Measurements from ENCODE around the gene CRYBG3. TPM values are rescaled to one million over a fixed set of nuclear protein-coding genes. Genes with fewer than 3 reads are reported as not detected.
A peak's percentile ranks its signal among the peaks of the same experiment; 100 is the strongest.

The CRYBG3 gene
- total and polyA plus RNA-seq, 2 of the 13 experiments (the other 11 are each of a cell fraction or from before 2014, with no cell fraction given): 3.8 to 15.9 TPM

GRCh38 chr3:97994328-97994945 is 172.6 kb downstream of the CRYBG3 start (continued):
- TF ChIP-seq, protein P1, sequence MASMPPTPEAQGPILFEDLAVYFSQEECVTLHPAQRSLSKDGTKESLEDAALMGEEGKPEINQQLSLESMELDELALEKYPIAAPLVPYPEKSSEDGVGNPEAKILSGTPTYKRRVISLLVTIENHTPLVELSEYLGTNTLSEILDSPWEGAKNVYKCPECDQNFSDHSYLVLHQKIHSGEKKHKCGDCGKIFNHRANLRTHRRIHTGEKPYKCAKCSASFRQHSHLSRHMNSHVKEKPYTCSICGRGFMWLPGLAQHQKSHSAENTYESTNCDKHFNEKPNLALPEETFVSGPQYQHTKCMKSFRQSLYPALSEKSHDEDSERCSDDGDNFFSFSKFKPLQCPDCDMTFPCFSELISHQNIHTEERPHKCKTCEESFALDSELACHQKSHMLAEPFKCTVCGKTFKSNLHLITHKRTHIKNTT (CRISPR knock-in tag; IDR thresholded peaks at IDR 0.05): no peak
- TF ChIP-seq SMYD3 (CRISPR knock-in tag; IDR thresholded peaks at IDR 0.05) (no peak), FOXP1 (IDR thresholded peaks at IDR 0.05) (no peak), FOXP1 (CRISPR knock-in tag; IDR thresholded peaks at IDR 0.05) (peak; percentile 45; the same call in 1 of the 2 replicates), ZNF652 (CRISPR knock-in tag; IDR thresholded peaks at IDR 0.05; ENCODE audit: borderline replicate concordance, low read depth) (no peak), ZFP36L2 (CRISPR knock-in tag; IDR thresholded peaks at IDR 0.05) (no peak), ZNF18 (CRISPR knock-in tag; IDR thresholded peaks at IDR 0.05; ENCODE audit: insufficient replicate concordance) (no peak), ARID3A (IDR thresholded peaks at IDR 0.05; ENCODE audit: low read depth, low read length) (peak; percentile 74; the same call in 1 of the 2 replicates), TBX2 (CRISPR knock-in tag; IDR thresholded peaks at IDR 0.05; ENCODE audit: borderline replicate concordance) (0 out of 2 replicates have a peak, but pooled peaks have one; percentile 20), HMG20A (CRISPR knock-in tag; IDR thresholded peaks at IDR 0.05; ENCODE audit: borderline replicate concordance) (peak; percentile 16; the same call in 1 of the 2 replicates), ZNF33B (CRISPR knock-in tag; IDR thresholded peaks at IDR 0.05) (no peak), RARA (CRISPR knock-in tag; IDR thresholded peaks at IDR 0.05) (peak; percentile 26; the same call in 1 of the 2 replicates), ZBTB46 (CRISPR knock-in tag; IDR thresholded peaks at IDR 0.05; ENCODE audit: borderline replicate concordance) (no peak), TFDP1 (CRISPR knock-in tag; IDR thresholded peaks at IDR 0.05; ENCODE audit: borderline replicate concordance) (no peak), HDAC1 (CRISPR knock-in tag; IDR thresholded peaks at IDR 0.05) (0 out of 2 replicates have a peak, but pooled peaks have one; percentile 43), PPARG (CRISPR knock-in tag; conservative IDR thresholded peaks at IDR 0.05) (peak; percentile 38; the same call in 1 of the 2 replicates), DPF2 (CRISPR knock-in tag; IDR thresholded peaks at IDR 0.05; ENCODE audit: borderline replicate concordance, low read depth) (peak; percentile 34; the same call in 1 of the 2 replicates), RXRA (CRISPR knock-in tag; IDR thresholded peaks at IDR 0.05) (no peak), SSRP1 (CRISPR knock-in tag; IDR thresholded peaks at IDR 0.05) (no peak), ADNP (CRISPR knock-in tag; IDR thresholded peaks at IDR 0.05) (no peak), ZMYM4 (CRISPR knock-in tag; IDR thresholded peaks at IDR 0.05) (peak; percentile 41; the same call in 1 of the 2 replicates), ZNF251 (CRISPR knock-in tag; IDR thresholded peaks at IDR 0.05) (no peak)
- TF ChIP-seq, protein P2, sequence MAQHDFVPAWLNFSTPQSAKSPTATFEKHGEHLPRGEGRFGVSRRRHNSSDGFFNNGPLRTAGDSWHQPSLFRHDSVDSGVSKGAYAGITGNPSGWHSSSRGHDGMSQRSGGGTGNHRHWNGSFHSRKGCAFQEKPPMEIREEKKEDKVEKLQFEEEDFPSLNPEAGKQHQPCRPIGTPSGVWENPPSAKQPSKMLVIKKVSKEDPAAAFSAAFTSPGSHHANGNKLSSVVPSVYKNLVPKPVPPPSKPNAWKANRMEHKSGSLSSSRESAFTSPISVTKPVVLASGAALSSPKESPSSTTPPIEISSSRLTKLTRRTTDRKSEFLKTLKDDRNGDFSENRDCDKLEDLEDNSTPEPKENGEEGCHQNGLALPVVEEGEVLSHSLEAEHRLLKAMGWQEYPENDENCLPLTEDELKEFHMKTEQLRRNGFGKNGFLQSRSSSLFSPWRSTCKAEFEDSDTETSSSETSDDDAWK (CRISPR knock-in tag; IDR thresholded peaks at IDR 0.05): no peak
